ENCODE data around the gene SH2D5. TPM values are rescaled to one million over a fixed set of nuclear protein-coding genes. Genes with fewer than 3 reads are reported as not detected.

SH2D5 gene
- total RNA-seq, 1 donor from 2014 or later = 1.5 TPM

DNA sequence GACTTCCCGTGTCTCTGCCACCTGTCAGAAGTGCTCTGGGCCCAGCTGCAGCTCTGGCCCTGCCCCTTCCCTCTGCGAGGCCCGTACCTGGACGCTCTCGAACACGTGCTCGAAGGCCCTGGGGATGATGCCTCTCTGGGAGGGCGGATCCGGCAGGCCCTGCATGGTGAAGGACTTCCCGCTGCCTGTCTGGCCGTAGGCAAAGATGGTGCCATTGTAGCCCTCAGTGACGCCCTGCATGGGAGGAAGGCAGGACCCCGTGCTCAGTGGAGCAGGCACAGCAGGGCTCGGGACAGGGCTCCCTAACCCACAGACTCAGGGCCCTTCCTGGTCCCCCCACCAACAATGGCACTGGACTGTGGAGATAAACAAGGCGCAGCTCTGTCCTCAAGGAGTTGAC is 17.1 kb downstream of the SH2D5 start:
- DNase-seq (ENCODE audit: low read depth) = no peak

DNA sequence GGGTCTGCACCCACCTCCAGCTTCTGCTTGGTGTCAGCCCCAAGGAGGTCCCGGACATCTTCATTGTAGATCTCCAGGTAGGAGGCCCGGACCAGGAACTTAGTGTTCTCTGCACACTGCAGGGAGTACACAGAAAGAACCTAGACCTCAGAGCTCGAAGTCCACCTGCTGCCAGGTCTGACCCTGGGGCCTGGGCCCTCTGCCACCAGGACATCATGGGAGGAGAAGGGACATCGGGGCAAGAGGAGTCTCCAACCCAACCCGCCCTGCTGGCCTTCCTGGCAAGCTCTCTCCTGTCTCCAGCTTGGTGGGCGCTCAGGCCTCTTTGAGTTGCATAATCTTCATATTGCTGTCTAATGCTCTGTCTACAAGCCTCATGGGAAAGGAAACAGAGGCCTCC is 19.1 kb downstream of the SH2D5 start:
- DNase-seq (ENCODE audit: low read depth) = no peak

DNA sequence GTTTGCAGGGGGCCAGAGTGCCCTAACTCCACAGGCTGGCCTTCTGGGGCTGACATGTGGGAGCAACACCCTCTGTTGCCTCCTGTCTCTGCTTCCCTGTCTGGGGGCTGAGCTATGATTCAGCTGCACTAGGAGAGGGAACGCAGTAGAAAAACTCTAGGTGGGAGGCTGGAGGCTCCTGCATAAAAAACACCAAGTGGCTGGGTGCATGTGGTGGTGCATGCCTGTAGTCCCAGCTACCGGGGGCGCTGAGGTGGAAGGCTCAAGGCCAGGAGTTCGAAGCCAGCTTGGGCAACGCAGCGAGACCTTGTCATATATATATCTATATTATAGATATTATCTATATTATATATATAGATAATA is 20.3 kb downstream of the SH2D5 start:
- no peak for DNase-seq (ENCODE audit: low read depth)

DNA sequence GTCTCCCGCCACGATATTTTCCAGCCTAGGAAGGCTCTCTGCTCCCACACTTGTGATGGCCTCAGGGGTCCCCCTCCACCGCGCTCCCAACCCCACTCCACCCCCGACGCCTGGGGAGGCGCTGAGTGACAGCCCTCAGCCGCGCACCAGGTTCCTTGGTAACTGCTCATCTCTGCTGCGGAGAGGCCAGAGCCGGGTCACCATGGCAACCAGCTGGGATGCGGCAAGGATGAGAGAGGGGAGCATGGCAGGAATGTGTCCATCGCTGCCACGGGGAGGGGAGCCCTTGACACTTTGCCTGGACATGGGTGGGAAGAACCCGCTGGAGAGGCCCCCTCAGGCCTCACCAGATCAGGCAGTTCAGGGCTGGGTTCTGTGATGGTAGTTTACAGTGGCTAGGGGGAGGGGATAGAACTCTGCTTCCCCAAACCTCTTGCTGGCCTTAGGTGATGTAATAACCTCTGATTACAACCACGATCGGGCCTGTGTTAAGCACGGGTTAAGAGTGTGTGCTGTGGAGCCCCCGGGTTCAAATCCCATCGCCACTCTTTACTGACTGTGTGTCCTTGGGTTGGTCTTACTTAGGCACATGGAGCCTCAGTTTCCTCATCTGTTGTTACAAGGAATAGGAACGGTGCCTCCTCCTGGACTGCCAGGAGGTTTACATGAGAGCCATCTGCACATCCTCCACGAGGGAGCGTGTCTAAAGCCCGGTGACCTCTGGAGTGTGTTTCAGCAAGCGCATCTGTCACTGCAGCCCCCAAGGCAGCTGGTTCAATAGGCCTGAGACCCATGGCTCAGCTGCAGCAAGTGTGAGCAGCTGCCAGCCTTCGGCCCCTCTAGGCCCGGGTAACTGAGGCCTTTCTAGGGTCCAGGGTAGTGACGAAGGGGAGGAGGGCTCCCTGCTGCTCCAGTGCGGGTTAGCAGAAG is 21.0 kb downstream of the SH2D5 start:
- DNase-seq (ENCODE audit: low read depth) = peak; percentile 37

DNA sequence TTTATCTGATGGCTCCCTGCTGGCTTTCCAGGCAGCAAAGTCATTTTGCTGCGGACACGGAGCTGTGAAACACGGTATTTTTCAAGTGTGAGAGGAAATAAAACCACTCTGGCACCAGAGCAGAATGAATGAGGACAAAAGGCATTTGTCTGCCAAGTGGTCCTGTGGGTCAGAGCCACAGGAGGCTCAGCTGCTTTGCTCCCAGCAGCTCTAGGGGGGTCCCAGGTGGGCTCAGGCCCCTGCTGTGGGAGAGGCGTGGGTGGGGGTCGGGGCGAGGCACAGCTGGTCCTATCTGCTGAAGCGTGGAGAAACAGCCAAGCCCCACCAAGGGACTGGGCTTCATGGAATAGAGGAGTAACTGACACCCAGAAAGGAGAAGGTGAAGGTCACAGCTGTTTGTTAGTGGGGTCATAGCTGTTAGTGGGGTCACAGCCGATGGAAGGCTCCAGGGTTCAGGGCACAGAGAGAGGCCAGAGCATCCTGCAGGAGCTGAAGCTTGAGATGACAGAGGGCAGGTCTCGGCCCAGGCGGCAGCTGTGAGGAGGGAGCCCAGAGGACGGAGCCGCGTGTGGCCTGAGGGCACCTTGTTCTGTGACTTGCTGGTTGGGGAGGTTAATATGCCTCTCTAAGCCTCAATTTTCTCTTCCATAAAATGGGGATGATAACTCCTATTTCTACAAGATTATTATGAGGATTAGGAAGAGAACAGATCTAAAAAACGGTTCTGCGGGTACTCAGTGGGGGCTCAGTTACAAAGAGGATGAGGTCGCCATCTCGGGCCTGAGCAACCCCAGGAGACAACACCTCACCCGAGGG is 21.8 kb downstream of the SH2D5 start:
- DNase-seq (ENCODE audit: low read depth) = no peak

DNA sequence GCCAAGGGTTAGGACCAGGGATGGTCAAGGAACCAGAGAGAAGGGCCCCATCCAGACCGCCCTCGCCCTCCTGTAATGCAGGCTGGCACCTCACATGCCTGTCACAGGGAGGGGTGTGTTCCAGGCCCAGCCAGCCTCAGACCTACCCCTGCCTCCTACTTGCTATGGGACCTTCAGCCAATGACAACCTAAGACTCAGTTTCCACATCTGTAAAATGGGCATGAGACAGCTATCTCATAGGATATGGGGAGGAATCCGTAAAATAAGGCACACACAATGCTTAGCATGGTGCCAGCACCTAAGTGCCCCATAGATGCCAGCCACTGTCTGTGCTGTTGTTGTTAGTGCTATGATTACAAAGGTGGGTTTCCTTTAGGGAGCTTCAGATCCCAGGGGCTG is 22.6 kb downstream of the SH2D5 start:
- DNase-seq (ENCODE audit: low read depth) = no peak

DNA sequence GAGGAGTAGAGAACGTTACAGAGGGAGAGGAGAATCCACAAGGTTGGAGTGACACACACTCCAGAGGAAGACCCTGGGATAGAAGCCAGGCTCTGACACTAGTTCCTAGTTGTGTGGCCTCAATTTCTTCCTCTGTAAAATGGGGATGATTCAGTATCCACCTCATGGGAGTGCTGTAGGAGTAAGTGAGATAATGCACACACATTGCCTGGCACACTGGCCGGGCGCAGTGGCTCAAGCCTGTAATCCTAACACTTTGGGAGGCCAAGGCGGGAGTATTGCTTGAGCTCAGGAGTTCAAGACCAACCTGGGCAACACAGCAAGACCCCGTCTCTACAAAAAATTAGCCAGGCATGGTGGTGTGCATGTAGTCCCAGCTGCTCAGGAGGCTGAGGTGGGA is 23.6 kb downstream of the SH2D5 start:
- no peak for DNase-seq (ENCODE audit: low read depth)

DNA sequence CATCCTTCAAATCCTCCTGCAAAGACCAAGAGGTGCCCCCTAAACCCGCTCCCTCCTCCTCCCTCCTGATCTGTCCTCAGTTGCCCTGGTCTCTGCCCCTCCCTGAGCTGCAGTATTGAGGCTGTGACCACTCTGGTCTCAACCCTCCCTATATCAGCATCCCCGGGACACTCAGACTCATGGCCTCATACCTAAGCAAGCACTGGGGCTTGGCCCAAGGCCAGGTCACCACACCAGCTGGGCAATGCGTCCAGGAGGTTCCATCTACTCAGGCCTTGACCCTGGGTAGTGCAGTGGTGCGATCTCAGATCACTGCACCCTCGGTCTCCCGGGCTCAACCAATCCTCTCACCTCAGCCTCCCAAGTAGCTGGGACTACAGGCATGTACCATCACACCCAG is 24.4 kb downstream of the SH2D5 start:
- no peak for DNase-seq (ENCODE audit: low read depth)

DNA sequence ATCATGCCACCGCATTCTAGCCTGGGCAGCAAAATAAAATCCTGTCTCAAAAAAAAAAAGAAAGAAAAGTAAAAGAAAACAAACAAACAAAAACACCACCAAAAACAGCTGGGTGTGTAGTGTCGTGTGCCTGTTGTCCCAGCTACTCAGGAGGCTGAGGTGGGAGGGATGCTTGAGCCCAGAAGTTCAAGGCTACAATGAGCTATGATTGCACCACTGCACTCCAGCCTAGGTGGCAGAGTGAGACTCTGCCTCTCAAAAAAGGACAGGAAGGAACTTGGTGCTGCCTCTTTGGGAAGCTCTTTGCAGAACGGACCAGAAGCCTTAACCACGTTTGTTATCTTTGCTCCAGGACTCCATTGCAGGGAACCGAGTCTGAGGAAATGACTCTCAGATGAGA is 25.7 kb downstream of the SH2D5 start:
- DNase-seq (ENCODE audit: low read depth) = no peak

DNA sequence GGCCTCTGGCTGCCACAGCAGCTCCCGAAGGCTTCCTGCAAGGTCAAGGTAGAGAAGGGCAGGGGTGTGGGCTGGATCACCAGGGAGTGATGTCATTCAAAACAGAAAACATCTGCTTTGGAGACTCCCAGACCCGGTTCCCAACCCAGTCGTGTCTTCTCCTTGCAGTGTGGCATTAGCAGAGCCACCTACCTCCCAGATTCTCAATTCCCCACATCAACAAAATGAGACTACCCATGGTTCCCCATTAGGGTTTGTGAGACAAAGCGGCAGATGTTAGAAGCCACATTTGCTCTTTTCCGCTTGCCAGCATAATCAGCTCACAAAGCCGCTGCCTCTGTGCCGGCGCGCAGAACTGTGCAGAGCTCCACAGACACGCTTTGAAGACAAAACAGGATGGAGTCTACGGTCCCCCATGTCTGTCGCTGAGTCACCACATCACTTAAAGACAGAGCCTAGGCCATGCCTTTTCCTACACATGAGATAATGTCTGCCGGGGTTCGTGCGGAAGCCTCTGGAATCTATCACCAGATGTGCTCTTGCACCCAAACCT is 27.2 kb downstream of the SH2D5 start:
- no peak for DNase-seq (ENCODE audit: low read depth)

DNA sequence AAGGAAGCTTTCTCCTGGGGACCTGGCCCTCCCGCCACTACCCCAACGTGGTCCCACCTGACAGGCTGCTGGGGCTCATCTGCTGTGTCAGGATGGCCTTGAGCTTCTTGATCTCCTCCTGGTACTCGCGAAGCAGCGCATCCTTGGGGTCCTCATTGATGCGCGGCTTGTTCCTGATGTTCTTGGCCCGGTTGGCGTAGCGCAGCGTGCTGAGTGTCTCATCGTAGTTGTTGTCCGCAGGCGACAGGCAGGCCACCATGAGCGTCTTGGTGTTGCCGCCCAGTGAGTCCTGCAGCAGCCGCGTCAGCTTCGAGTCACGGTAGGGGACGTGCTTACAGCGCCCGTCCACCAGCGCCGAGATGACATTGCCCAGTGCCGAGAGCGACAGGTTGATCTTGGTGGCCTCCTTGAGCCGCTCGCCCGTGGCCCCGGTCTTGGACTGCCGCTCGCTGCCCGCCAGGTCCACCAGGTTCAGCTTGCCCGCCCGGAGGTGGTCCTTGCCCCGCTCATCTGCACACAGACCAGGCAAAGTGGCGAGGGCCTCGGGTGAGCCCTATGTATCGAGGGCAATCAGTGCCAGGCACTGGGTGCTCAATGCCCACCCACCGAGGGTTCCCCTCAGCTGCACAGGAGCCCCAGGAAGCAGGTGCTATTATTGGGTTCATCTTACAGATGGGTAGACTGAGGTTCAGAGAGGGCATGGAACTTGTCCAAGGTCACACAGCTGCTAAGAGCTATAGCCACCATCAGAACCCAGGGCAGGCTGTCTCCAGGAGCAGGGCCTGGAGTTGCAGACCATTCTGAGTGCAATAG is 27.9 kb downstream of the SH2D5 start:
- DNase-seq (ENCODE audit: low read depth) = no peak

DNA sequence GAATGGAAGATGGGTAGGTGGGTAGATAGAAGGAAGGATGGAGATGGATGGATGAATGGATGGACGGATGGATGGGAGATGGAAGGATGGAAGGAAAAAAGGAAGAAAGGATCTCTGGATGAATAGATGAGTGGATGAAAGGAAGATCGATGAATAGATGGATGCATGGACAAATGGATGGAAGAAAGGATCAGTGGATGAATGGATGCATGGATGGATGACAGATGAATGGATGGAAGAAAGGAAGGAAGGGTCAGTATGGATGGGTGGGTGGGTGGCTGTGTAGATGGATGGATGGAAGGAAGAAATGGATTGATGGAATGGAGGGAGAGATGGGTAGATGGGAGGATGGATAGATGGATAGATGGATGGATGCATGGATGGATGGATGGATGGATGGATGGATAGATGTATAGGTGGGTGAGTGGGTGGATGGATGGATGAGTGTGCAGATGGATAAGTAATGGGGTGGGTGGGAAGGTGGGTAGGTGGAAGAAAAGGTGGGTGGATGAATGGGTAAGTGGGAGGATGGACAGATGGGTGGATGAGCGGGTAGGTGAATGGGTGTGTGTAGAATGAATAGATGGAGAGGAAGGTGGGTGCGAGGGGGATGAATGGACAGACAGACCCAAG is 29.3 kb downstream of the SH2D5 start:
- DNase-seq (ENCODE audit: low read depth) = no peak

DNA sequence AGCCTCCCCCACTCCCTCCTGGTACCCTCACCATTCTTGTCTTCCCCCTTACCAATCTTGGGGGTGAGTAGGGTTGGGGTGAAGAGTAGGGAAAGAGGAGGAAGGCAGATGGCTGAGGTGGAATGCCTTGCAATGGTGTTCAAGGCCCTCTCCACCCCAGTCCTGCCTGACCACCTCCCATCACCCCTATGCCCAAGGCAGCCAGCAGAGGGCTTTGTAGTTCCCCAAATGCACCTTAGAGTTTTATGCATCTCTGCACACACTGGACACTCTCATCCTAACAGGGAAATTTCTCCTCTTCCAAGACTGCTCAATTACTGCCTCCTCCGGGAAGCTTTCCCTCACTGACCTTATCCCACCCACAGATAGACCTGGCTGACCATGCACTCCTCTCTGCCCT is 30.1 kb downstream of the SH2D5 start:
- DNase-seq (ENCODE audit: low read depth) = peak; percentile 18

DNA sequence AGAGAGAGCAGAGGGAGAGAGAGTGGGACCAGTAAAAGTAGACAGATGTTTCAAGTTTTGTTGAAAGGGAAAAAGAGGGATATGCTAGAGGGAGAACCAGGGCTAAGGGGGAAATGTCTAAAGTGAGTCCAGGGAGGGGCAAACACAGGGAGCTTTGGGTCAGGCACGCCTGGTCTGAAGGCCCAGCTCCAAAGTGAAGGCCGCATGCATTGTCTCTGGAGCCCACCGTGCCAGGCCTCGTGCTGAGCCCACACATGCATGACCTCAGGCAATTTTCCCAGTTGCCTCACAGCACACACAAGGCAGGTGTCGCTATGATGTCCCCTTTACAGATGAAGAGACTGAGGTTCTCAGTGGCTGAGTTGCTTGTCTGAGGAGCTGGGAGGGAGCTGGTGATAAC is 30.7 kb downstream of the SH2D5 start:
- DNase-seq (ENCODE audit: low read depth) = no peak

DNA sequence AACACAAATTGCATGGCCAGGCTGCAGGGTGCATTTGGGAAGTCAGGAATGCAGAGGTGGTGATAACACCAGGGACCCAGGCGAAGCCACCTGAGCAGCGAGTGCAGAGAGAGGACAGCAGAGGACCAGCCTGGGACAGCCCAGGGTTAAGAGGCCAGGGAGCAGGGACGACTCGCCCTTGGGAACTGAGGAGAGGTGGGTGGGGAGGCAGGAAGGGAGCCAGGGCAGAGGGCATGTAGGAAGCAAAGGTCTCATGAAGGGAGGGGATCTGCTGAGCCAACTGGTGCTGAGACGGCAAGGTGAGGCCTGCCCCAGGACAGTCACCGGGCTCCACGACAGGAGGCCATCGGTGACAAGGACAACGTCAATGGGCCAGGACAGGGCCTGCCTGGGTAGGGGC is 31.1 kb downstream of the SH2D5 start:
- no peak for DNase-seq (ENCODE audit: low read depth)

DNA sequence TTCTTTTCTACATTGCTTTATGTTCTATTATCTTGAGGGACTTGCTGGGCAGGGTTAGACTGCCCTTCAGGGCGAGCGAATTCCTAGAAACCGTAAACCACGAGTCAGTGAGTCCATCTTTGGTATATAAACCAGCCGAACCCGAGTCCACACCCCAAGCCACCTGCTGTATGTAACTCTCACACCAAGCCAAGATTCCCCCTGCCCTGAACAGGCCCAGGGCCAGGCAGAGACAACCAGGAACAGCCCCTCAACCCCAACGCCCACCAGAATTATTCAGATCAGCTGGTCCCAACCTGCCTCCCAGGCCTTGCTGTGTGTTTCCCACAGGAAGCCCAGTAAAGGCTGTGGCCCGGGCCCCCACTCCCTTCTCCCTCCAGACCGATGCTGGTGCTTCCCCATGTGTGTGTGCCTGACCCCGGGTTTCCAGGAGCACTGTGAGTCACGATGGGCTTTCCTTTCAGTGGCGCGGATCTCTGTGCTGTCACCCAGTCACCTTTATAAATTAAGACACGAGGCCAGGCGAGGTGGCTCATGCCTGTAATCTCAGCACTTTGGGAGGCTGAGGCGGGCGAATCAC is 31.8 kb downstream of the SH2D5 start:
- DNase-seq (ENCODE audit: low read depth) = peak; percentile 68

DNA sequence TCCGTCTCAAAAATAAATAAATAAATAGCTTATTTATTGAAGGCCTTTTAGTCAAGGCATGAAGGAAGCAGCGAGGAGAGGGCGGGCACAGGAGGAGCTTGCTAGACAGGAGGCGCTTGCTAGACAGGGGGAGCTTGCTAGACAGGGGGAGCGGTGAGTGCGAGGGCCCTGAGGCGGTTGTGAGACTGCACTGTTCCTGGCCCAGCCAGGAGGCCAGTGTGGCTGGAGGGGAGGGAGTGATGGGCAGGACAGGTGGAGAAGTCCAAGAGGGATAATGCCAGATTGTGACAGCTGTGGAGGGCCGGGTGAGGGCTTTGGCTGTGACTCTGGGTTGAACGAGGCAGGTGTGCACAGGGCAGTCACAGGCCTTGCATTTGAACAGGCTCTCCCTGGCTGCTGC is 32.9 kb downstream of the SH2D5 start:
- peak; percentile 91 for DNase-seq (ENCODE audit: low read depth)

DNA sequence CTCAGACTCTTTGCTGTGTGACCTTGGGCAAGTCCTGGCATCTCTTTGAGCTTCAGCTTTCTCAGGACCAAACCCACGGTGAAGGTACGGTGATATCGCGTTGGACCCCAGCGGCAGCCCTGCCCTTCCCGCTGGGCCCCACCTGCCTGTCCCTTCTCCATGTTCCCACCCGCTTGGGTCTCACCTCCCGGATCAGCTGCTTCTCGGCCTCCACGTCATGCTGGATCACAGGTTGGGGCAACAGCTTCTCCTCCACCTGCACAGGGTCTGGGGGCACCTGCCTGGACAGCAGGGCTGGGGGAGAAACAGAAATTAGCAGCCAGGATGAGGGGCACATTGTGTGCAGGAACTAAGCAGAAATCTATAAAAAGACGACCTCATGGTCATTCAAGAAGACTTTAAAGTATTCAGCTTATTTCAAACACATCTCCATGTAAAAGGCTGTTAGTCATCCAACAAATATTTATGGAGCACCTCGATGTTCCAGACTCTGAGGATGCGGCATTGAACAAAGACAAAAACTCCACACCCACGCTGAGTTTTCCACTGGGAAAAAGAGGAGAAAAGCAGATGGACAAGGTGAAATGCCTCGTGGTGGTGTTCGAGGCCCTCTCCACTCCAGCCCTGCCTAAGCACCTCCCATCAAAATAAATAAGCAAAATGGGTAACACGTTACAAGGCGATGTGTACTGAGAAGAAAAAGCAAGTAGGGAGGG is 34.1 kb downstream of the SH2D5 start:
- peak; percentile 34 for DNase-seq (ENCODE audit: low read depth)

DNA sequence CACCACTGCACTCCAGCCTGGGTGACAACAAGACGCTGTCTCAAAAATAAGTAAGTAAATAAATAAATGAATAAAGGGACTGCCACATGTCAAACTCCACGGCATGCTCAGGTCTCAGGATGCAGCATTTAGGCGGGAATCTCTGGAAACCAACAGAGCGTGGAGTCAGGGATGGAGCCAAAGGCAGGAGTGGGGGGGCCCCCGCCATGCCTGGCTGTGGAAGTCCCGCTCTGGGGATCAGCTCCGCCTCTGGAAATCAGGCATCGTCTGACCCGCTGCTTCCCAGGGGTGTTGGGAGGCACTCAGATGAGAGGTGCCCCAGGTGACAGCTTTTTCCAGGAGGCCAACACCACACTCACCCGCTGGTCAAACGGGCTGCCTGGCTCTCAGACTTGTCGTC is 34.9 kb downstream of the SH2D5 start:
- DNase-seq (ENCODE audit: low read depth) = no peak
